ENCODE data around the gene C1orf122. TPM values are rescaled to one million over a fixed set of nuclear protein-coding genes. Genes with fewer than 3 reads are reported as not detected.

The C1orf122 gene
- 38.9 and 49.6 TPM in 2 replicates for total RNA-seq (ENCODE audit: low replicate concordance)
- long read RNA-seq = 0 reads

- H3K4me1 Mint-ChIP-seq (ENCODE audit: unreplicated experiment) = peaks cover 15% of the 10 kb centered on the region
- peak; percentile 94 for DNase-seq (ENCODE audit: extremely low spot score, unreplicated experiment)
- peaks cover 11% of the 10 kb centered on the region for H3K36me3 Mint-ChIP-seq
Measured at GRCh38 chr1:37807555-37808368, at the start of gene C1orf122, which contains the start of gene YRDC. Gene C1orf122 (plus strand): TSS chr1:37807790. CDS start chr1:37808405, 615 bp downstream. Gene YRDC (minus strand): TSS chr1:37808208. CDS start chr1:37808180, 28 bp downstream.

GRCh38 chr1:37759451-37759850, 48.1 kb upstream of the C1orf122 start:
- TF ChIP-seq CTCF (conservative IDR thresholded peaks at IDR 0.05) = no peak
- Mint-ChIP-seq H3K27me3 (peaks cover 27% of the 10 kb centered on the region), H3K27ac (no peak overlapping the region), H3K4me1 (ENCODE audit: unreplicated experiment) (no peaks in the 10 kb centered on the region), H3K4me3 (no peak overlapping the region), H3K36me3 (no peaks in the 10 kb centered on the region), H3K9me3 (no peaks in the 10 kb centered on the region)
- no peak for DNase-seq (ENCODE audit: extremely low spot score, unreplicated experiment)

More at GRCh38 chr1:37807555-37808368, at the start of gene C1orf122, which contains the start of gene YRDC:
- peak within 1 kb of the TSS; percentile 93 for H3K4me3 Mint-ChIP-seq
- no peak for TF ChIP-seq CTCF (conservative IDR thresholded peaks at IDR 0.05)
- H3K27ac Mint-ChIP-seq = peak within 1 kb of the TSS; percentile 94
- no peaks in the 10 kb centered on the region for H3K9me3 Mint-ChIP-seq
- H3K27me3 Mint-ChIP-seq = no peaks in the 10 kb centered on the region

- no peak for TF ChIP-seq CTCF (conservative IDR thresholded peaks at IDR 0.05)
- no peaks in the 10 kb centered on the region for H3K36me3 Mint-ChIP-seq
- no peaks in the 10 kb centered on the region for H3K4me1 Mint-ChIP-seq (ENCODE audit: unreplicated experiment)
- H3K27ac Mint-ChIP-seq = no peak overlapping the region
- DNase-seq (ENCODE audit: extremely low spot score, unreplicated experiment) = no peak
- H3K4me3 Mint-ChIP-seq = no peak overlapping the region
- no peaks in the 10 kb centered on the region for H3K9me3 Mint-ChIP-seq
- peaks cover 48% of the 10 kb centered on the region for H3K27me3 Mint-ChIP-seq
Measured at GRCh38 chr1:37761416-37762095, 46.0 kb upstream of the C1orf122 start.

- peaks cover 58% of the 10 kb centered on the region for H3K27me3 Mint-ChIP-seq
- TF ChIP-seq CTCF (conservative IDR thresholded peaks at IDR 0.05) = no peak
- no peaks in the 10 kb centered on the region for H3K36me3 Mint-ChIP-seq
- H3K27ac Mint-ChIP-seq = no peak overlapping the region
- H3K4me1 Mint-ChIP-seq (ENCODE audit: unreplicated experiment) = no peaks in the 10 kb centered on the region
- H3K9me3 Mint-ChIP-seq = no peaks in the 10 kb centered on the region
- H3K4me3 Mint-ChIP-seq = no peak overlapping the region
- no peak for DNase-seq (ENCODE audit: extremely low spot score, unreplicated experiment)
Measured at GRCh38 chr1:37762516-37762915, 45.1 kb upstream of the C1orf122 start.

- Mint-ChIP-seq H3K27me3 (peaks cover 72% of the 10 kb centered on the region), H3K9me3 (no peaks in the 10 kb centered on the region), H3K4me3 (no peak overlapping the region), H3K4me1 (ENCODE audit: unreplicated experiment) (no peaks in the 10 kb centered on the region), H3K36me3 (no peaks in the 10 kb centered on the region), H3K27ac (no peak overlapping the region)
- DNase-seq (ENCODE audit: extremely low spot score, unreplicated experiment) = no peak
- TF ChIP-seq CTCF (conservative IDR thresholded peaks at IDR 0.05) = no peak
Measured at GRCh38 chr1:37763791-37764413, 43.7 kb upstream of the C1orf122 start.

All from type B pancreatic cell (in vitro differentiated cells).